Adrenal gland (tissue), 12 donors: ENCODE results near the gene CYSRT1. TPM values are rescaled to one million over a fixed set of nuclear protein-coding genes. Genes with fewer than 3 reads are reported as not detected.
"Not testable (repeated sequence)": the region's sequence is repeated elsewhere in the genome, so short reads cannot be mapped to it uniquely, and the experiment has no call there.

Source experiments
- DNase-seq, 7 donors: peaks; one replicate each; pipeline ENCODE4 v3.0.0-alpha.2; 2019 to 2020
- H3K27ac ChIP-seq, 5 donors: fragments of 200-600 bp; sonication (generic) in 4 of 5; 1 replicate in 3 of 5; 2 replicates in 2 of 5; pipeline versions ENCODE4 v1.5.1 to v1.8.0; 2016 to 2020; ENCODE audit warnings: mild to moderate bottlenecking in 1 of 5
- H3K27me3 ChIP-seq: fragments of 200-600 bp; 2 replicates; pipeline ENCODE4 v1.8.0; 2021
- H3K36me3 ChIP-seq, 2 donors: fragments of 200-600 bp; replicated peaks in 1 of 2; 1 replicate in 1 of 2; 2 replicates in 1 of 2; pipeline versions ENCODE4 v1.5.1 to v1.8.0; 2018 to 2022
- H3K4me1 ChIP-seq, 2 donors: fragments of 200-600 bp; replicated peaks in 1 of 2; 1 replicate in 1 of 2; 2 replicates in 1 of 2; pipeline versions ENCODE4 v1.5.1 to v1.8.0; 2018 to 2021
- H3K4me3 ChIP-seq, 4 donors: fragments of 200-600 bp; sonication (generic) in 3 of 4; one replicate each; pipeline ENCODE4 v1.5.1; 2016 to 2018
- H3K9me3 ChIP-seq, 3 donors: fragments of 200-600 bp; sonication (generic) in 1 of 3; replicated peaks in 1 of 3; 1 replicate in 2 of 3; 2 replicates in 1 of 3; pipeline versions ENCODE4 v1.5.1 to v1.8.0; 2016 to 2021
- POLR2A ChIP-seq, 2 donors: fragments of 450-650 bp; IDR thresholded peaks; one replicate each; pipeline ENCODE4 v1.6.1; 2017; ENCODE audit warnings: antibody characterized with exemption in 2 of 2, mild to moderate bottlenecking in 2 of 2, moderate library complexity in 1 of 2
- WGBS, 4 donors: extraction: QIAGEN DNeasy Blood & Tissue Kit in 2 of 4; methylation state at CpG; one replicate each; pipeline versions ENCODE4 v1.1.5 to v1.1.7; 2013 to 2017; 5-methylcytosine and 5-hydroxymethylcytosine counted together
- intact Hi-C, 2 donors: fragments of 100-400 bp; cut with DNase I; formaldehyde crosslinking; loops; one replicate each; pipeline versions ENCODE4 v1.14.1 to v1.15.0; 2022 to 2023
- polyA plus RNA-seq, 3 donors: library from polyadenylated mRNA; stranded (reverse); fragments of 200-250 nt in 2 of 3; fragments of 350-450 nt in 1 of 3; fragmentation: Illumina TruSeq in 1 of 3; extraction: RNeasy Lipid Tissue Mini Kit (QIAGEN cat#74804) in 1 of 3; gene quantifications; one replicate each; pipeline ENCODE4 v1.2.3, GENCODE V29; 2013 to 2014
- total RNA-seq, 9 donors: library from RNA; depleted of rRNA in 4 of 9; stranded (reverse); fragments of >200 nt in 4 of 9; fragments of 120-200 nt in 1 of 9; fragmentation: NEBNext Ultra II Directional in 1 of 9; extraction: Animal tissue kit (Norgen Biotek cat#: 25700) in 1 of 9; gene quantifications; one replicate each; pipeline versions ENCODE4 v1.1.0 to v1.2.4, GENCODE V29; 2013 to 2023
- TF ChIP-seq, protein P1 (sequence below), 6 experiments: fragments of 450-650 bp in 4 of 6; fragments of 200-600 bp in 2 of 6; sonication (generic) in 1 of 6; IDR thresholded peaks; 1 replicate in 5 of 6; 2 replicates in 1 of 6; pipeline versions ENCODE4 v1.5.1 to v1.8.0; 2016 to 2021; ENCODE audit warnings: antibody characterized with exemption in 6 of 6, mild to moderate bottlenecking in 2 of 6, moderate library complexity in 1 of 6
- donor health status: healthy with polysubstance abuse.
- donor health status: Bipolar disorder and iron deficiency.
- donor health status: DM: yes; HTN: yes; CAD: no.
- donor health status: DM: no; HTN: no; CAD: no.
- donor health status: DM: no; HTN: no; CAD: no.
- donor health status: DM: yes; HTN: yes; CAD: no.

Gene CYSRT1
- total and polyA plus RNA-seq, 12 donors: 0.56 to 4.6 (median 1.7) TPM; not detected in 1

DNA sequence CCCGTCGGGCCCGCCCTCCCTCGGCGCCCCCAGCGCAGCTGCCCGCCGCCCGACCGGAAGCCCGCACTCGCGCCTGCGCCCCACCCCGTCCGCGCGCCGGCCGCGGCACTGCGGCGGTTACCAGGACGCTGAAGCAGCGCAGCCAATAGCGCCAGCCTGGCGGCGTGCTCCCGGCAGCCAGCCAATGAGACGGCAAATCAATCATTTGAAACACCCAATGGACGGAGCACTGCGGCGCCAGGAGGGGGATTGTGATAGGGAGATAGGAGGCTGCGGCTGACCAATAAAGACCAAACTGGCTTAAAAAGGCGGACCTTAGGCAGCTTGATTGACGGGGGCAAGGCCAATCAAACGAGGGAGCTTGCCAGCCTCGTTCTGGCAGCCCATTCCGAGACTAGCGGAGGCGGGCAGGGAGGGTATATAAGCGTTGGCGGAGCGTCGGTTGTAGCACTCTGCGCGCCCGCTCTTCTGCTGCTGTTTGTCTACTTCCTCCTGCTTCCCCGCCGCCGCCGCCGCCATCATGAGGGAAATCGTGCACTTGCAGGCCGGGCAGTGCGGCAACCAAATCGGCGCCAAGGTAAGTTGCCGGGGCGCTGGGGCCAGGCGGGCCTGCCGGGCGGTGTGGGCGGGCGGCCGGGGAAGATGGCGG is 16.0 kb downstream of the CYSRT1 start, which contains the start of gene TUBB4B:
TUBB4B (plus strand) TSS at position 447 of the 649 bp plus-strand sequence; CDS start at position 521, 74 bp downstream.
- H3K36me3 ChIP-seq: peaks cover 0 to 18% of the 10 kb centered on the region in 2 donors
- DNase-seq: peak; percentile 99 to 100 (median 100)
- intact Hi-C loops: no loop called here
- H3K9me3 ChIP-seq: no peaks in the 10 kb centered on the region
- no peaks in the 10 kb centered on the region for H3K27me3 ChIP-seq
- peaks cover 7 to 42% of the 10 kb centered on the region in 2 donors for H3K4me1 ChIP-seq
- WGBS, 4 donors: 0 to 1% (median 0%) methylated on average over 13 to 67 of the region's 67 CpGs
- TF ChIP-seq POLR2A (IDR thresholded peaks at IDR 0.05): peak; percentile 100
- TF ChIP-seq, protein P1, sequence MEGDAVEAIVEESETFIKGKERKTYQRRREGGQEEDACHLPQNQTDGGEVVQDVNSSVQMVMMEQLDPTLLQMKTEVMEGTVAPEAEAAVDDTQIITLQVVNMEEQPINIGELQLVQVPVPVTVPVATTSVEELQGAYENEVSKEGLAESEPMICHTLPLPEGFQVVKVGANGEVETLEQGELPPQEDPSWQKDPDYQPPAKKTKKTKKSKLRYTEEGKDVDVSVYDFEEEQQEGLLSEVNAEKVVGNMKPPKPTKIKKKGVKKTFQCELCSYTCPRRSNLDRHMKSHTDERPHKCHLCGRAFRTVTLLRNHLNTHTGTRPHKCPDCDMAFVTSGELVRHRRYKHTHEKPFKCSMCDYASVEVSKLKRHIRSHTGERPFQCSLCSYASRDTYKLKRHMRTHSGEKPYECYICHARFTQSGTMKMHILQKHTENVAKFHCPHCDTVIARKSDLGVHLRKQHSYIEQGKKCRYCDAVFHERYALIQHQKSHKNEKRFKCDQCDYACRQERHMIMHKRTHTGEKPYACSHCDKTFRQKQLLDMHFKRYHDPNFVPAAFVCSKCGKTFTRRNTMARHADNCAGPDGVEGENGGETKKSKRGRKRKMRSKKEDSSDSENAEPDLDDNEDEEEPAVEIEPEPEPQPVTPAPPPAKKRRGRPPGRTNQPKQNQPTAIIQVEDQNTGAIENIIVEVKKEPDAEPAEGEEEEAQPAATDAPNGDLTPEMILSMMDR (IDR thresholded peaks at IDR 0.05): peak in 1 of 6 experiments; percentile 31
- H3K27ac ChIP-seq: peak within 1 kb of the TSS; percentile 81 to 100 (median 93)
- H3K4me3 ChIP-seq: peak within 1 kb of the TSS; percentile 47 to 97 (median 72)

- Histone ChIP-seq H3K36me3 (peaks cover 0 to 18% of the 10 kb centered on the region in 2 donors), H3K4me3 (peak overlapping the region; percentile 22 to 97 (median 72)), H3K9me3 (no peaks in the 10 kb centered on the region), H3K27me3 (no peaks in the 10 kb centered on the region), H3K4me1 (peaks cover 7 to 37% of the 10 kb centered on the region in 2 donors), H3K27ac (peak overlapping the region; percentile 78 to 100 (median 86))
- peak; percentile 67 to 78 (median 73) for DNase-seq
- intact Hi-C loops: no loop called here
- WGBS, 4 donors: 1 to 16% (median 3%) methylated on average over 5 to 64 of the region's 83 CpGs
- no peak for TF ChIP-seq POLR2A (IDR thresholded peaks at IDR 0.05)
- TF ChIP-seq, protein P1 (IDR thresholded peaks at IDR 0.05): no peak
Observed at GRCh38 chr9:137241490-137242268, 16.7 kb downstream of the CYSRT1 start.

DNA sequence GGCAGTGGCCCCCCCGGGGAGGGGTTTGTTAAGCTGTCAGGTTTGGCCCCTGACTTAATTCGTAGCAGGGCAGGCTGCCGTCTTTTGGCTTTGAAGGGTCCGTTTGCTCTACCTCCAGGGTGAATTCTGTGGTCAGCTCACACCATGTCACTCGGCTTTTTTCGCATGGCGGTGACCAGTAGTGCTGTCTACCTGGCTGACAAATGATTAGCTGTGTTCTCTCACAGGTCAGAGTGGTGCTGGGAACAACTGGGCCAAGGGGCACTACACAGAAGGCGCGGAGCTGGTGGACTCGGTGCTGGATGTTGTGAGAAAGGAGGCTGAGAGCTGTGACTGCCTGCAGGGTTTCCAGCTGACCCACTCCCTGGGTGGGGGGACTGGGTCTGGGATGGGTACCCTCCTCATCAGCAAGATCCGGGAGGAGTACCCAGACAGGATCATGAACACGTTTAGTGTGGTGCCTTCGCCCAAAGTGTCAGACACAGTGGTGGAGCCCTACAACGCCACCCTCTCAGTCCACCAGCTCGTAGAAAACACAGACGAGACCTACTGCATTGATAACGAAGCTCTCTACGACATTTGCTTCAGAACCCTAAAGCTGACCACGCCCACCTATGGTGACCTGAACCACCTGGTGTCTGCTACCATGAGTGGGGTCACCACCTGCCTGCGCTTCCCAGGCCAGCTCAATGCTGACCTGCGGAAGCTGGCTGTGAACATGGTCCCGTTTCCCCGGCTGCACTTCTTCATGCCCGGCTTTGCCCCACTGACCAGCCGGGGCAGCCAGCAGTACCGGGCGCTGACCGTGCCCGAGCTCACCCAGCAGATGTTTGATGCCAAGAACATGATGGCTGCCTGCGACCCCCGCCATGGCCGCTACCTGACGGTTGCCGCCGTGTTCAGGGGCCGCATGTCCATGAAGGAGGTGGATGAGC is 17.6 kb downstream of the CYSRT1 start:
- no peaks in the 10 kb centered on the region for H3K27me3 ChIP-seq
- H3K4me1 ChIP-seq: peaks cover 7 to 37% of the 10 kb centered on the region in 2 donors
- H3K4me3 ChIP-seq: peak overlapping the region in 3 of 4 donors; percentile 67 to 97 (median 78)
- TF ChIP-seq POLR2A (IDR thresholded peaks at IDR 0.05): no peak
- TF ChIP-seq, protein P1 (IDR thresholded peaks at IDR 0.05): no peak
- H3K9me3 ChIP-seq: no peaks in the 10 kb centered on the region
- H3K27ac ChIP-seq: peak overlapping the region in 4 of 5 donors; percentile 60 to 100 (median 86)
- peak in 4 of 7 donors; percentile 63 to 79 (median 72) for DNase-seq
- intact Hi-C loops: no loop called here
- 65 to 76% (median 75%) methylated on average over 17 to 36 of the region's 36 CpGs for WGBS, 4 donors
- peaks cover 0 to 18% of the 10 kb centered on the region in 2 donors for H3K36me3 ChIP-seq

DNA sequence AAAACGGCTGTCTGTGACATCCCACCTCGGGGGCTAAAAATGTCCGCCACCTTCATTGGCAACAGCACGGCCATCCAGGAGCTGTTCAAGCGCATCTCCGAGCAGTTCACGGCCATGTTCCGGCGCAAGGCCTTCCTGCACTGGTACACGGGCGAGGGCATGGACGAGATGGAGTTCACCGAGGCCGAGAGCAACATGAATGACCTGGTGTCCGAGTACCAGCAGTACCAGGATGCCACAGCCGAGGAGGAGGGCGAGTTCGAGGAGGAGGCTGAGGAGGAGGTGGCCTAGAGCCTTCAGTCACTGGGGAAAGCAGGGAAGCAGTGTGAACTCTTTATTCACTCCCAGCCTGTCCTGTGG is 18.3 kb downstream of the CYSRT1 start:
- intact Hi-C loops, H3K4me3 ChIP-seq, H3K9me3 ChIP-seq, H3K27me3 ChIP-seq, H3K27ac ChIP-seq, DNase-seq: not testable (repeated sequence)
- Histone ChIP-seq H3K4me1 (peaks cover 7 to 37% of the 10 kb centered on the region in 2 donors), H3K36me3 (peaks cover 0 to 18% of the 10 kb centered on the region in 2 donors)
- WGBS, 4 donors: 82 to 94% (median 92%) methylated on average over 2 to 18 of the region's 18 CpGs
